ENCODE results near the gene NEURL1.

DNA sequence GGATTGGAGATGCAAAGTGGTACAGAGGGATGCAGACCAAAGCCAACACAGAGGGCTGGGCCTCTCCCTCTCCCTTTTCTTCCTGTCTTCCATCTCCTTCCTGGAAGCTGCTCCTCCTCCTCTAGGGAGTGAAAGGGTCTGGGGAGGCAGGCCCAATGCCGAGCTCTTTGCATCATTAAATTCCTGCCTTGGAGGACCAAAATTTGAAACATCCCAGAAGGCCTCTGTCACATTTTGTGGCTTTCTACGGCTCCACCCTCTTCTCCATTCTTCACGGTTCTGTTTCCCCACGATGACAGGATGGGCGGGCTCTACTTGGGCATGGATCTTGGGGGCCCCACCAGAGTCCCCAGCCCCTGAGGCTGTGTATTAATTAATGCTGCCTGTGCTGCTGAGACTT, 76.4 kb downstream of the NEURL1 start:
- TF ChIP-seq, protein P1, sequence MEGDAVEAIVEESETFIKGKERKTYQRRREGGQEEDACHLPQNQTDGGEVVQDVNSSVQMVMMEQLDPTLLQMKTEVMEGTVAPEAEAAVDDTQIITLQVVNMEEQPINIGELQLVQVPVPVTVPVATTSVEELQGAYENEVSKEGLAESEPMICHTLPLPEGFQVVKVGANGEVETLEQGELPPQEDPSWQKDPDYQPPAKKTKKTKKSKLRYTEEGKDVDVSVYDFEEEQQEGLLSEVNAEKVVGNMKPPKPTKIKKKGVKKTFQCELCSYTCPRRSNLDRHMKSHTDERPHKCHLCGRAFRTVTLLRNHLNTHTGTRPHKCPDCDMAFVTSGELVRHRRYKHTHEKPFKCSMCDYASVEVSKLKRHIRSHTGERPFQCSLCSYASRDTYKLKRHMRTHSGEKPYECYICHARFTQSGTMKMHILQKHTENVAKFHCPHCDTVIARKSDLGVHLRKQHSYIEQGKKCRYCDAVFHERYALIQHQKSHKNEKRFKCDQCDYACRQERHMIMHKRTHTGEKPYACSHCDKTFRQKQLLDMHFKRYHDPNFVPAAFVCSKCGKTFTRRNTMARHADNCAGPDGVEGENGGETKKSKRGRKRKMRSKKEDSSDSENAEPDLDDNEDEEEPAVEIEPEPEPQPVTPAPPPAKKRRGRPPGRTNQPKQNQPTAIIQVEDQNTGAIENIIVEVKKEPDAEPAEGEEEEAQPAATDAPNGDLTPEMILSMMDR (conservative IDR thresholded peaks at IDR 0.05), result no peak
- TF ChIP-seq ZFX (IDR thresholded peaks at IDR 0.05), result no peak

Measured in C4-2B (cell line).